ENCODE measurements around the gene CNN2. TPM values are rescaled to one million over a fixed set of nuclear protein-coding genes. Genes with fewer than 3 reads are reported as not detected.

CNN2 gene
- total RNA-seq, 1 donor from 2014 or later, result 117 TPM

DNA sequence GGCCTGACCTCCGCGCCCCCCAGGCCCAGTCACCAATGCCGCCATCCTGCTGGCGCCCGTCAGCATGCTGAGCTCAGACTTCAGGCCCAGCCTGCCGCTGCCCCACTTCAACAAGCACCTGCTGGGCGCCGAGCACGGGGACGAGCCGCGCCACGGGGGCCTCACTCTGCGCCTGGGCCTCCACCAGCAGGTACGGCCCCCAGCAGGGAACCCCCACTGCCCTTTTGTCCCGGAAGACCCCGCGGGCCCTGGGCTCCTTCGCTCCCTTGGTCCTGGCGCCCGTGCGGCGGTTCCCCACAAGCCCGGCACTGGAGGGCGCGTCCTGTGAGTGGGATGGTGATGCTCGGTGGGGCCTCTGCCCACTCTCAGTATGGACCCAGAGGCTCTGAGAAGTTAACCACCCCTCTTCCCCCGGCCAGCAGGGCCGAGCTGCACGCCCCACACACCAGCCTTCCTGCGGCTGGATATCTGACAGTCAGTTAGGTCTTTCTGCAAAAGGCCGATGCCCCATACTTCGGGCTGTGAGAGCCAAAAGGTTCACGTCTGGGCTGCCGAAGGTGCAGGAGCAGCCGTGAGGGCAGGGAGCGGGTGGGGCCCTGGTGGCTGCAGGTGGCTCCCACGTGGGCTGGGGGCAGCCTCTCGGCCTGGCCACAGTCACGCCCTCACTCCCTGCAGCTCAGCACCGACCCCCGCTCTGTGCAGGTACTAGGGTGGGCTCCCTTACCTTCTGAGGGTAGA, 34.3 kb upstream of the CNN2 start:
- no peaks in the 10 kb centered on the region for H3K4me1 Mint-ChIP-seq (ENCODE audit: low read depth, unreplicated experiment)
- DNase-seq, result no peak
- H3K36me3 Mint-ChIP-seq (ENCODE audit: unreplicated experiment), result no peaks in the 10 kb centered on the region
- H3K27me3 Mint-ChIP-seq (ENCODE audit: unreplicated experiment), result peaks cover 4% of the 10 kb centered on the region
- TF ChIP-seq, protein P1, sequence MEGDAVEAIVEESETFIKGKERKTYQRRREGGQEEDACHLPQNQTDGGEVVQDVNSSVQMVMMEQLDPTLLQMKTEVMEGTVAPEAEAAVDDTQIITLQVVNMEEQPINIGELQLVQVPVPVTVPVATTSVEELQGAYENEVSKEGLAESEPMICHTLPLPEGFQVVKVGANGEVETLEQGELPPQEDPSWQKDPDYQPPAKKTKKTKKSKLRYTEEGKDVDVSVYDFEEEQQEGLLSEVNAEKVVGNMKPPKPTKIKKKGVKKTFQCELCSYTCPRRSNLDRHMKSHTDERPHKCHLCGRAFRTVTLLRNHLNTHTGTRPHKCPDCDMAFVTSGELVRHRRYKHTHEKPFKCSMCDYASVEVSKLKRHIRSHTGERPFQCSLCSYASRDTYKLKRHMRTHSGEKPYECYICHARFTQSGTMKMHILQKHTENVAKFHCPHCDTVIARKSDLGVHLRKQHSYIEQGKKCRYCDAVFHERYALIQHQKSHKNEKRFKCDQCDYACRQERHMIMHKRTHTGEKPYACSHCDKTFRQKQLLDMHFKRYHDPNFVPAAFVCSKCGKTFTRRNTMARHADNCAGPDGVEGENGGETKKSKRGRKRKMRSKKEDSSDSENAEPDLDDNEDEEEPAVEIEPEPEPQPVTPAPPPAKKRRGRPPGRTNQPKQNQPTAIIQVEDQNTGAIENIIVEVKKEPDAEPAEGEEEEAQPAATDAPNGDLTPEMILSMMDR (IDR thresholded peaks at IDR 0.05; ENCODE audit: partially characterized antibody, unreplicated experiment), result no peak
- H3K9me3 Mint-ChIP-seq (ENCODE audit: unreplicated experiment), result peaks cover 3% of the 10 kb centered on the region
- no peak overlapping the region for H3K27ac Mint-ChIP-seq (ENCODE audit: unreplicated experiment)
- H3K4me3 Mint-ChIP-seq (ENCODE audit: unreplicated experiment), result no peak overlapping the region

DNA sequence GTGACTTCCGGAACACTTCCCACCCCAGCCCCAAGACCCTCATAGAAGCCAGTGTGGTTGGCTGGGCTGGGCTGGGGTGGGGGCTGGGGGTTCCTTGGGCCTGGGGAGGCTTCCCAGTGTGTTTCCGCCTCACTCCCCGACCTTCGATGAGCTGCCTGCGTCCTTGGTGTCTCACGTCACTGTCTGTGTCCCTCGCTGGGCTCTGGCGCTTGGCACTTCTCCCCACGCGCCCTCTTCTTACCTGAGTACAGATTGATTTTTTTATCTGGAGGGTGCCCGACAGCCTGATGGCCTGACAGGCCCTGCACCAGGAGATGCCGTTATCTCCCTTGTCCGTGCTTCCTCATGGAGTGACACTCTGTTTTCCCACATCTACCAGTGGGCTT, 33.7 kb upstream of the CNN2 start:
- Mint-ChIP-seq H3K9me3 (ENCODE audit: unreplicated experiment) (peaks cover 3% of the 10 kb centered on the region), H3K36me3 (ENCODE audit: unreplicated experiment) (no peaks in the 10 kb centered on the region), H3K27me3 (ENCODE audit: unreplicated experiment) (peaks cover 5% of the 10 kb centered on the region), H3K27ac (ENCODE audit: unreplicated experiment) (no peak overlapping the region), H3K4me3 (ENCODE audit: unreplicated experiment) (no peak overlapping the region), H3K4me1 (ENCODE audit: low read depth, unreplicated experiment) (no peaks in the 10 kb centered on the region)
- TF ChIP-seq, protein P1 (IDR thresholded peaks at IDR 0.05; ENCODE audit: partially characterized antibody, unreplicated experiment), result no peak
- DNase-seq, result no peak

DNA sequence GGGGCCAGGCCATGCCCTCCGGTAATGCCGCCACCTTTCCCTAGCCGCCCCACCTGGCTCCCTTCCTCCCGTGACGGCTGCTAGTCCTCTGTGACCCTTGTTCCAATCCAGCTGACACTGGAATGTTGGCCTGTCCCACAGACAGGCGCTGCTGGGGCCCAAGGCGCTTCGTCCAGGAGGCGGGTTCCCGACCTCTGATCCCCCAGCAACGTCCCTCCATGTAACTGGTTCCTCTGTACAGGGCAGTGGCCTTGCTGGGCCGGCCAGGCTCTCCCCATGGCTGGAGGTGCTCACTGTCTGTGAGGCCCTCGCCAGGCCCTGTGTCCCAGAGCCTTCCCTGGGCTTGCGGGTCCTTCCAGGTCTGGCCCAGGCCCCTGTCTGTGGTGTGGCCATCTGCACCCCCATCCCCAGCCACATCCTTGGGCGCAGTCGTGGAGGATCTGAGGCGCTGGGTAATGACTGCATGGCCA, 33.0 kb upstream of the CNN2 start:
- TF ChIP-seq, protein P1 (IDR thresholded peaks at IDR 0.05; ENCODE audit: partially characterized antibody, unreplicated experiment), result no peak
- H3K9me3 Mint-ChIP-seq (ENCODE audit: unreplicated experiment), result peaks cover 3% of the 10 kb centered on the region
- no peak overlapping the region for H3K4me3 Mint-ChIP-seq (ENCODE audit: unreplicated experiment)
- H3K4me1 Mint-ChIP-seq (ENCODE audit: low read depth, unreplicated experiment), result no peaks in the 10 kb centered on the region
- no peak overlapping the region for H3K27ac Mint-ChIP-seq (ENCODE audit: unreplicated experiment)
- peaks cover 9% of the 10 kb centered on the region for H3K27me3 Mint-ChIP-seq (ENCODE audit: unreplicated experiment)
- no peaks in the 10 kb centered on the region for H3K36me3 Mint-ChIP-seq (ENCODE audit: unreplicated experiment)
- no peak for DNase-seq

DNA sequence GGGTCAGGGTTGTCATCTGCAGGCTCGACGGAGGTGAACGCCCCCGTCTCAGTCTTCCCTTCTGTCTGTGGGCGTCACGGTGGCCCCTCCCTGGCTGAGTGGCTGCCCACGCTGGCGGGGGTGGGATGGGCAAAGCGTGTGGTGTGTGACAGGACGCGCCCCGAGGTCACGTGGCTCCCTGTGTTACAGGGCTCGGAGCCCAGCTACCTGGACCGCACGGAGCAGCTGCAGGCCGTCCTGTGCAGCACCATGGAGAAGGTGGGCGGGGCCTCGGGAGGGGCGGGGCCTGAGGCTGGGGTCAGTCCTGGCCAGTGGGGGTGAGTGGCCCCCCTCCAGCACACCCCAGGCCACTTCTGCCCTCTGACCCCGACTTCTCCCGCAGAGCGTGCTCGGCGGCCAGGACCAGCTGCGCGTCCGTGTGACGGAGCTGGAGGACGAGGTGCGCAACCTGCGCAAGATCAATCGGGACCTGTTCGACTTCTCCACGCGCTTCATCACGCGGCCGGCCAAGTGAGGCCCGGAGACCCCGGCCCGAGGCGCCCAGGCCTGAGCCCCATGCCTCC, 32.5 kb upstream of the CNN2 start:
- H3K9me3 Mint-ChIP-seq (ENCODE audit: unreplicated experiment), result peaks cover 1% of the 10 kb centered on the region
- no peak overlapping the region for H3K27ac Mint-ChIP-seq (ENCODE audit: unreplicated experiment)
- TF ChIP-seq, protein P1 (IDR thresholded peaks at IDR 0.05; ENCODE audit: partially characterized antibody, unreplicated experiment), result no peak
- H3K4me3 Mint-ChIP-seq (ENCODE audit: unreplicated experiment), result no peak overlapping the region
- DNase-seq, result no peak
- peaks cover 2% of the 10 kb centered on the region for H3K4me1 Mint-ChIP-seq (ENCODE audit: low read depth, unreplicated experiment)
- peaks cover 7% of the 10 kb centered on the region for H3K27me3 Mint-ChIP-seq (ENCODE audit: unreplicated experiment)
- H3K36me3 Mint-ChIP-seq (ENCODE audit: unreplicated experiment), result no peaks in the 10 kb centered on the region

DNA sequence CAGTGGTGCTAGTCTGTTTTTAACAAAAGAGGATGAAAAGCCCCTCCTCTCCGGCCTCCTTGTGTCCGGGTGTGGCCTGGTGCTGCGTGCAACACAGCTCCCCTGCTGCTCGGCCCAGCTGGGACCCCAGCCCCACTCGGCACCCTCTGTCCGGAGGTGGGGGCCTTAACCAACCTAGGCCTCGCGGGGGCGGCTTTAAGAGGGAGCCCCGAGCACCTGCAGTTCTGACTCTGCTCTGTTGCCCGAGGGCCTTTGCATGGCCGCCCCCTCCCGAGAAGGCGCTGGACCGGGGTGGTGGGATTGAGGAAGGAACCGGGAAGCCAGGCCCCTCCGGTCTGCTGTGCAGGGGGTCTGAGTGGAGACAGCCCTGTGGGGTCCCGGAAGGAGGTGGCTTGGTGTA, 31.9 kb upstream of the CNN2 start:
- no peak for DNase-seq
- no peaks in the 10 kb centered on the region for H3K36me3 Mint-ChIP-seq (ENCODE audit: unreplicated experiment)
- no peak overlapping the region for H3K27ac Mint-ChIP-seq (ENCODE audit: unreplicated experiment)
- peaks cover 3% of the 10 kb centered on the region for H3K4me1 Mint-ChIP-seq (ENCODE audit: low read depth, unreplicated experiment)
- TF ChIP-seq, protein P1 (IDR thresholded peaks at IDR 0.05; ENCODE audit: partially characterized antibody, unreplicated experiment), result no peak
- H3K9me3 Mint-ChIP-seq (ENCODE audit: unreplicated experiment), result peaks cover 3% of the 10 kb centered on the region
- no peak overlapping the region for H3K4me3 Mint-ChIP-seq (ENCODE audit: unreplicated experiment)
- H3K27me3 Mint-ChIP-seq (ENCODE audit: unreplicated experiment), result peaks cover 11% of the 10 kb centered on the region
